GM21825 (cell line): ENCODE results near the gene GEMIN7.

Experiments used
- ATAC-seq: cut with Tn5 transposase; IDR thresholded peaks from one replicate; pipeline ENCODE4 v1.9.1; 2021; ENCODE audit warnings: mild to moderate bottlenecking, moderate library complexity; ENCODE audit not compliant: unreplicated experiment

Gene GEMIN7

GRCh38 chr19:45082170-45082569, 3.1 kb downstream of the GEMIN7 start:
- no peak for ATAC-seq

- ATAC-seq, result no peak
These were observed 7.4 kb downstream of the GEMIN7 start for GRCh38 chr19:45086480-45086879.

- ATAC-seq, result no peak
These were observed 8.5 kb downstream of the GEMIN7 start for GRCh38 chr19:45087531-45087930.

- ATAC-seq, result no peak
These were observed 11.0 kb downstream of the GEMIN7 start for GRCh38 chr19:45090034-45090433.

GRCh38 chr19:45090606-45091005, 11.5 kb downstream of the GEMIN7 start:
- ATAC-seq, result no peak

GRCh38 chr19:45091031-45091923, 12.2 kb downstream of the GEMIN7 start:
- peak; percentile 61 for ATAC-seq

GRCh38 chr19:45092747-45093678, 14.0 kb downstream of the GEMIN7 start, which contains the start of gene PPP1R37:
TSS of gene PPP1R37 (plus strand) at chr19:45093179. CDS start at chr19:45093326, 147 bp downstream.
- ATAC-seq, result peak; percentile 47

GRCh38 chr19:45094137-45094536, 15.1 kb downstream of the GEMIN7 start:
- ATAC-seq, result no peak

GRCh38 chr19:45094707-45095106, 15.6 kb downstream of the GEMIN7 start:
- ATAC-seq, result no peak

- ATAC-seq, result no peak
These were observed 16.7 kb downstream of the GEMIN7 start for GRCh38 chr19:45095496-45096413.

- no peak for ATAC-seq
These were observed 17.6 kb downstream of the GEMIN7 start for GRCh38 chr19:45096700-45097099.

- ATAC-seq, result no peak
These were observed 18.4 kb downstream of the GEMIN7 start for GRCh38 chr19:45097450-45097775.

GRCh38 chr19:45097776-45098520, 18.9 kb downstream of the GEMIN7 start:
- ATAC-seq, result no peak

- ATAC-seq, result no peak
These were observed 19.7 kb downstream of the GEMIN7 start for GRCh38 chr19:45098521-45099466.

GRCh38 chr19:45099467-45100191, 20.6 kb downstream of the GEMIN7 start:
- no peak for ATAC-seq

GRCh38 chr19:45100201-45100600, 21.1 kb downstream of the GEMIN7 start:
- ATAC-seq, result no peak

- ATAC-seq, result no peak
These were observed 21.8 kb downstream of the GEMIN7 start for GRCh38 chr19:45100846-45101252.

GRCh38 chr19:45101806-45102205, 22.7 kb downstream of the GEMIN7 start:
- no peak for ATAC-seq
